Astrocyte (in vitro differentiated cells and primary cell): ENCODE measurements around the gene ANO6.
A peak's percentile ranks its signal among the peaks of the same experiment; 100 is the strongest.

Source experiments
- CTCF ChIP-seq: IDR thresholded peaks from 2 replicates; pipeline ENCODE4 v1.5.1; 2011; ENCODE audit warnings: low read depth, mild to moderate bottlenecking, inconsistent platforms, low read length, moderate library complexity; ENCODE audit not compliant: insufficient read depth
- EZH2 ChIP-seq: IDR thresholded peaks from 2 replicates; pipeline ENCODE4 v1.6.1; 2012; ENCODE audit warnings: mild to moderate bottlenecking, low read length, inconsistent platforms; ENCODE audit not compliant: insufficient read depth

- TF ChIP-seq EZH2, result no peak
- peak; percentile 39 for TF ChIP-seq CTCF
Measured at GRCh38 chr12:45183246-45183645, 32.6 kb upstream of the ANO6 start.
